Choroid plexus epithelial cell (primary cell): ENCODE results near the gene RASGEF1C.

Source experiments
- DNase-seq: peaks from one replicate; pipeline ENCODE4 v3.0.0-alpha.2; 2010; ENCODE audit warnings: low read depth
- H3K4me3 ChIP-seq: 2 replicates; pipeline ENCODE4 v1.5.1; 2011; ENCODE audit warnings: low read depth, mild to moderate bottlenecking, control low read depth, low read length, moderate library complexity
- CTCF ChIP-seq: conservative IDR thresholded peaks from 2 replicates; pipeline ENCODE4 v1.5.1; 2011; ENCODE audit warnings: low read depth, mild to moderate bottlenecking, control low read depth, inconsistent platforms, low read length, moderate library complexity

The RASGEF1C gene

GRCh38 chr5:180112181-180112861, 96.7 kb downstream of the RASGEF1C start:
- no peak overlapping the region for H3K4me3 ChIP-seq
- no peak for DNase-seq
- TF ChIP-seq CTCF = no peak

DNA sequence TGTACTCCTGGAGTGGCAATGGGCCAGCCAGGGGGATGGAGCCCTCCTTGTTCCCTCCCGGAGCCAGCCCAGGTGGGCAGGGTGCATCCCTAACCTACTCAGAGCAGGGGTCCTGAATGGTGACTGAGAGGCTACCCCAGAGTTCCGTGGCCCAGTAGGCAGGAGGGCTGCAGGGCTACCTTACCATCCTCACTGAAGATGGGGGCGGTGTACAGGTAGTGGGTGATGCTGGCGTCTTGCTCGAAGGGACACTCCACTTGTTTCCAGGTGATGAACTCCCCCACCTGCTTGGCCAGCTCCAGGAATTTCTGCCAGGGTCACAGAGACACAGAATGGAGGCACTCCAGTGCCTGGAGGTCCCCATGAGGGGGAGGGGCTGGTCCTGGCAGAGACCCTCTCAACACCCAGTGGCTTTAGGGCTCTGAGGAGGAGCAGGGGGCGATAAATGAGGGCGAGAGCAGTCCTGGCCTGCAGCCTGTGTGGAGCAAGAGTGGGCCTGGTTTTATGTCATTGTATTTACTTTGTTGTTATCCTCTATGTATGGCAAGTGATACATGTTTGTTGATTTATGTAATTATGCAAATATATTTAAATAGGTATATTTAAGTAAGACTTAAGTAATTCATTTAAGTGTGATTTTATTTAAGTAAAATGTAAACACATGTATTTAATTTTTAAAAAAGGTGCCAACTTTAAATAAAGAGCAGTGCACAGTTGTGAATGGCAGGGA, 97.6 kb downstream of the RASGEF1C start:
- TF ChIP-seq CTCF = no peak
- no peak for DNase-seq
- H3K4me3 ChIP-seq = no peak overlapping the region

DNA sequence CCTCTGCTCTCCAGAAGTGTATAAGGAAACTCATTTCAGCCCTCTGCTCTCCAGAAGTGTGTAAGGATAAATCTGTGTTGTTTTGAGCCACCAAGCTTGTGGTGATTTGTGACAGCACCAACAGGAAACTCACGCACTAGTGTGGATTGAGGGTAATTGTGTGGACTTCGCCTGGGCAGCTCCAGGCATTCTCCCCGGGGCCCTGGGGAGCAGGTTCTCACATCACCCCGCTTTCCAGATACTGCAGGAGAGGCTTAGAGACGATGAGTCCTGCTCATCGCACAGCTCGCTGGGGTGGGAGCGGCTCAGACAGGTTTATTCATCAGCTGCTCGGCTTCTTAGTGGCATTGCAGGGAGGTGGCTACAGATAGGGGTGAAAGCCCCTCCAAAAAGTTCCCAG, 99.1 kb downstream of the RASGEF1C start:
- H3K4me3 ChIP-seq = no peak overlapping the region
- DNase-seq = no peak
- no peak for TF ChIP-seq CTCF

DNA sequence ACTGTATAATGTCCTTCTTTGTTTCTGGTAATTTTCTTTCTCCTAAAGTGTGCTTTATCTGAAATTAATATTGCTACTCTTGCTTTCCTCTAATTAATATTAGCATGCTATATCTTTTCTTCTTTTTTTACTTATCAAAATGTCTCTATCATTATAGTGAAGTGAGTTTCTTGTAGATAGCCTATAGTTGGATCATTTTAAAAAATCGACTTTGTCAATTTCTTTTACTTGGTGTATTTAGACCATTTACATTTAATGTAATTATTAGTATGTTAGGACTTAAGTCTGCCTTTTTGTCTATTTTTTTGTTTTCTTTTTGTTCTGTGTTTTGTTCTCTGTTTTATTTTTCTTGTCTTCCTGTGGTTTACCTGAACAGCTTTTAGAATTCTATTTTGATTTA, 102.0 kb downstream of the RASGEF1C start:
- DNase-seq = no peak
- H3K4me3 ChIP-seq = no peak overlapping the region
- no peak for TF ChIP-seq CTCF

GRCh38 chr5:180105827-180106312, 103.1 kb downstream of the RASGEF1C start:
- H3K4me3 ChIP-seq = no peak overlapping the region
- no peak for TF ChIP-seq CTCF
- no peak for DNase-seq

GRCh38 chr5:180104168-180104530, 104.9 kb downstream of the RASGEF1C start:
- no peak overlapping the region for H3K4me3 ChIP-seq
- no peak for DNase-seq
- TF ChIP-seq CTCF = no peak
